ENCODE measurements around the gene OR5B12.
"Not testable (repeated sequence)": the region's sequence is repeated elsewhere in the genome, so short reads cannot be mapped to it uniquely, and the experiment has no call there.

Gene OR5B12

DNA sequence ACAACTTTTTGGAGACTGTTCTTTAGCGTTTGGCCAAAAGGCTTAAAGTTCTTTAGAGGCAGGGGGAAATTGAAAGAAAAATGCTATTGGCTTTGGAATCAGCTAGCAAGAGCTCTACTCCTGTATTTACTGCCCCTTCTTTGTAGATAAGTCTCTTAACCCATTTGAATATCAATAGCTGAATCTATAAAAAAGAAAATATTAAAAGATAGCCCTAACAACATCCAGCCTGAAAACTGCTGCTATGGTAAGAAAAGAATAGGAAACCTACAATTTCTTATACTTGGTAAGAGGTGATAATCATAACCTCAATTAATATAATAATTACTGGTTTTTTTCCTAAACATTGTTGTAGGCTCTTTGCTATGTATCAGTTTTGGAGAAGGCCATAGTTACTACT, at the start of gene OR5B12:
OR5B12 (minus strand) TSS at position 101 of the 400 bp plus-strand sequence. CDS start 2,085 bp downstream, outside the sequence.
- in situ Hi-C loops (cut with HindIII; ENCODE audit: low sequenced_read_pairs) = no loop called here

GRCh38 chr11:58490827-58491226, 48.8 kb upstream of the OR5B12 start:
- in situ Hi-C loops (cut with HindIII; ENCODE audit: low sequenced_read_pairs) = no loop called here

DNA sequence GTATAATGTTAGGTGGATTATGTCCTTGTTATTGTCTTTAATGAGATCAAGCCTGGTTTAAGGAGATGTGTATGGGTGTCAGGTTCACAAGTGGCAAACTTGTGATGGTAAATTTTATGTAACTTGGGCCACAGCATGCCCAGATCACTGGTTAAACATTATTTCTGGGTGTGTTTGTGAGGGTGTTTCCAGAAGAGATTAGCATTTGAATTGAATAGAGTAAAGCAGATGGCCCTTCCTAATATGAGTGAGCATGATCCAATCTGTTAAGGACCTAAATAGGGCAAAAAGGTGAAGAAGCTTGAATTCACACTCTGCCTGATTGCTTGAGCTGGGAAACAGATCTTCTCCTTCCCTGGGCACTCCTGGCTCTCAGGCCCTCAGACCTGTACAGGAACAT, 45.1 kb upstream of the OR5B12 start:
- in situ Hi-C loops (cut with HindIII; ENCODE audit: low sequenced_read_pairs) = no loop called here

GRCh38 chr11:58485961-58486360, 43.9 kb upstream of the OR5B12 start:
- in situ Hi-C loops (cut with HindIII; ENCODE audit: low sequenced_read_pairs) = no loop called here

DNA sequence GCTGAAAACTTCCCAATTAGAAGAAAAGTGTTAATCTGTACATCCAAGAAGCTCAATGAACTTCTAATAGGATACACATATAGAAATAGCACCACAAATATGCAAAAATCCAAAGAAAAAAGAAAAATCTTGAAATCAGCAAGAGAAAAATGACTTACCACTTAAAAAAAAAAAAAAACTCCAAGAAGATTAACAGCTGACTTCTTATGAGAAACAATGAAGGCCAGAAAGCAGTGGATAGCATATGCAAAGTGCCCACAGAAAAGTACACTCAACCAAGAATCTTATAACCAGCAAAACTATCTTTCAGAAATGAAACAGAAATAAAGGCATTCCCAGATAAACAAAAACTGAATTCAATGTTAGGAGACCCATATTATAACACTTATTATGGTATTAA, 29.9 kb upstream of the OR5B12 start:
- in situ Hi-C loops (cut with HindIII; ENCODE audit: low sequenced_read_pairs) = no loop called here

DNA sequence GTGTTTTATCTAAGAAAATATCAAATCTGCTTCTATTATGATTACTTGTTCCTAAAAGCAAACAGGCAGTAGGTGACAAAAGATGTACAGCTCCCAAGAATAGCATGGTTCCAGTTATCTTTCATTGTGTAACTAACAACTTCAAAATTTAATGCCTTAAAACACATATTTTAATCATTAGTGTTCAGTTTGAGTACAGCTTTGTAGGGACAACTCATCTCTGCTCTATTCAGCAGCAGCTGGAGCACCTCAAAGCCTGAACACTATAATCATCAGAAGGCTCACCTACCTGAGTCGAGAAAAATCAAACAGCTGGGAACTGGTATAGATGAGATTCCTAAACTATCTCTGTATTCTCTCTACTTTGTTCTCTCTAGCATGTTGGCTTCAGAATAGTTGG, 24.3 kb upstream of the OR5B12 start:
- in situ Hi-C loops (cut with HindIII; ENCODE audit: low sequenced_read_pairs) = no loop called here

DNA sequence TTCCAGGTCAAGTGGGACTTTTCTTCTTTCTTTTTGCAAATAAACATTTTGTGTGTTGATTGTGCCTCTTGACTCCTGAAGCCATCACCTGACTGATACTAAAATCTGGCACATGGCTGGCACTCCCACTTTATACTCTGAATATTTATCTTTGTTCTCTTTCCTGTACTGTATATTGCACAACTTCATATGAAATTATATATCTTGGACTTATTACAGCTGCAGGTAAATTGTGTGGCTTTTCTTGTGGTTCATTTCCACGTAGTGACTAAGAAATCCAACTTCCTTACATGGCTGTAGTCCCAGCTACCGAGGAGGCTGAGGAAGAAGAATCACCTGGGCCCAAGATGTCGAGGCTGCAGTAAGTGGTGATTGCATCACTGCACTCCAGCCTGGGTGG, 23.7 kb upstream of the OR5B12 start:
- in situ Hi-C loops (cut with HindIII; ENCODE audit: low sequenced_read_pairs) = no loop called here

GRCh38 chr11:58451585-58451984, 9.5 kb upstream of the OR5B12 start:
- in situ Hi-C loops (cut with HindIII; ENCODE audit: low sequenced_read_pairs) = no loop called here

- in situ Hi-C loops (cut with HindIII; ENCODE audit: low sequenced_read_pairs) = no loop called here
Measured at GRCh38 chr11:58446294-58446693, 4.3 kb upstream of the OR5B12 start.

DNA sequence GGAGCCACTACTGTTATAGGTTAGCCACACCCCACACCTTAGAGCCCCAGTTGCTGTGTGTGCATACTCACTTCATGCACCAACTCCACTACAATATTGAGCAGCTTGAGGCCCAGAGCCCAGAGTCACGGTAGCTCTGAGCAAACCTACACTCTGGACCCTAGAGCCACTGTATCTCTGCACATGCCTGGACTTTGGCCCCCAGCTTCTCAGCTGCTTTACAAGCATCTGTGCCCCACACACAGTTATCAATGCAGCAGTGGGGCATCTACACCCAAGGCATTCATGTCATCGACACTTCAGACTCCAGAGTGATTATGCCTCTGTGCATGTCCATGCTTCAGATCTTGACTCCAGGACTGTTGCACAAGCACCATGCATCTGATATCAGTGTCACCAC, 2.3 kb upstream of the OR5B12 start:
- in situ Hi-C loops (cut with HindIII; ENCODE audit: low sequenced_read_pairs) = no loop called here

GRCh38 chr11:58438486-58438885, 3.5 kb downstream of the OR5B12 start:
- in situ Hi-C loops (cut with HindIII; ENCODE audit: low sequenced_read_pairs) = no loop called here

- in situ Hi-C loops (cut with HindIII; ENCODE audit: low sequenced_read_pairs) = no loop called here
Measured at GRCh38 chr11:58434217-58434616, 7.8 kb downstream of the OR5B12 start.

DNA sequence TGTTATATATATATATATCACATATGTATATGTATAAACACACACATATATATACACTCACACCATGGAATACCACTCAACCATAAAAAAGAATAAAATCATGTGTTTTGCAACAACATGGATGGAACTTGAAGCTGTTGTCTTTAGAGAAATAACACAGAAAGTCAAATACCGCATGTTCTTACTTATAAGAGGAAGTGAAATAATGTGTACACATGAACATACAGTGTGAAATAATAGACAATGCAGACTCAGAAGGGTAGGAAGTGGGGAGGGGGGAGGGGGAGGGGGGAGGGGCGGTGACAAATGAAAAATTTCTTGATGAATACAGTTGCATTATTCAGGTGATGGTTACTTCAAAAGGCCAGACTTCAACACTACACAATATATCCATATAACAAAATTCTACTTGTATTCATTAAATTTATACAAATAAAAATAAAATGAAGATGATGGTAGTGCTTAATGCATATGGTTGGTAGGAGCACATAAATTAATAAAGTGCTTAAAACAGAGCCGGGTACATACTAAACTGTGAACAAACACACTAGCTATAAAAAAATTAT, 8.3 kb downstream of the OR5B12 start:
- in situ Hi-C loops (cut with HindIII; ENCODE audit: low sequenced_read_pairs) = no loop called here

DNA sequence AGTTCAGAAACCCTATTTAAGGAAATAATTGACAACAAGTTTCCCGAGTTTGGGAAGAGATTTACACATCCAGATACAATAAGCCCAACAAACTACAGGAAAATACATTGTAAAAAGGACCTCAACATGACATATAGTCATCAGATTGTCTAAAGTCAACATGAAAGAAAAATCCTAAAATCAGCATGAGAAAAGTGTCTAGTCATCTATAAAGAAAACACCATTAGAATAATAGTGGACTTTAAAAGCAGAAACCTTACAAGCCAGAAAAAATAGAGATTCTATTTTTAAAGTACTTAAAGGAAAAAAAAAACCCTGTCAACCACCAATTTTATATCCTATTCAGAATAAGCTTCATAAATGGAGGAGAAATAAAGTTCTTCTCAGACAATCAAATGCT, 12.8 kb downstream of the OR5B12 start:
- in situ Hi-C loops (cut with HindIII; ENCODE audit: low sequenced_read_pairs) = no loop called here

DNA sequence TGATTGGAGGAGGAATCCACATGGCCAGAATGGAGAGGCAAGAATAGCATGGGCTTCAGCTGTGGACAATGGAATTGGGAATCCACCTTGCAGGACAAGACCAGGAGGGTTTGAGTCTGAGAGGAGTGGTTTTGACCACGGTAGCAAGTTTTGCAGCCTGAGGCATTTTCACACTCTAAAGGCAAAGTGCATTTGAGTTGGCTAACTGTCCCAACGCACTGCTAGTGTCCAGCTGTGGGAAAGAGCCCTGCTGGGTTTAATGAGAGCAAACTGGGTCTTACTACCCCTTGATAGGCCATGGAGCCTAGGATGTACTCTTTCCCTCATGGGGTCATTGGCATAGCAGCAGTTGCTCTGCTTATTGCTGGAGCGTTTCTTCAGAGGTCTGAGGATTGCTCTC, 14.0 kb downstream of the OR5B12 start, which contains the start of gene OR5B2:
OR5B2 (minus strand) TSS at position 101 of the 400 bp plus-strand sequence. CDS start 4,860 bp downstream, outside the sequence.
- in situ Hi-C loops (cut with HindIII; ENCODE audit: low sequenced_read_pairs) = no loop called here

GRCh38 chr11:58406774-58407173, 35.3 kb downstream of the OR5B12 start, which contains the start of gene OR5B3:
OR5B3 (minus strand) TSS chr11:58406874; CDS start chr11:58403409, 3,465 bp downstream.
- in situ Hi-C loops (cut with HindIII; ENCODE audit: low sequenced_read_pairs) = no loop called here

- in situ Hi-C loops (cut with HindIII; ENCODE audit: low sequenced_read_pairs) = not testable (repeated sequence)
Measured at GRCh38 chr11:58399622-58400021, 42.4 kb downstream of the OR5B12 start.

- in situ Hi-C loops (cut with HindIII; ENCODE audit: low sequenced_read_pairs) = no loop called here
Measured at GRCh38 chr11:58395581-58395980, 46.5 kb downstream of the OR5B12 start.

DNA sequence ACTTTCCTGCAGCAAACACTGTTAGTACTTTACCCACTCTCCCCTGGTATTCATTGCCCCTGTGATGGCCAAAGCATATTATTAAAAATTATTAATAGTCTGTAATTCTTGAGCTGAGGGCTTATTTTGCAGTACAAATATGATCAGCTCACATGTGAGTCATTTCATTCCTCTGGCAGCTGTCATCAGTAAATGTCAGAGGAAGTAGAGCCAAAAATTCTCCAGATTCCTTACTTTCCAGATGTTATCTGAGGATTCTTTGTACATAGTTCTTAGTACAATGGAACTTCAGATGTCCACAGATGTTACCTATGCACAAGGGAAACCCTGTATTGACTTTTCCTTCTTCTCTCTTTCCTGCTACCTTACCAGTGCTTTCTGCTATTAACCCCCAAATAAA, 47.8 kb downstream of the OR5B12 start:
- in situ Hi-C loops (cut with HindIII; ENCODE audit: low sequenced_read_pairs) = no loop called here

GRCh38 chr11:58392746-58393145, 49.3 kb downstream of the OR5B12 start:
- in situ Hi-C loops (cut with HindIII; ENCODE audit: low sequenced_read_pairs) = no loop called here

DNA sequence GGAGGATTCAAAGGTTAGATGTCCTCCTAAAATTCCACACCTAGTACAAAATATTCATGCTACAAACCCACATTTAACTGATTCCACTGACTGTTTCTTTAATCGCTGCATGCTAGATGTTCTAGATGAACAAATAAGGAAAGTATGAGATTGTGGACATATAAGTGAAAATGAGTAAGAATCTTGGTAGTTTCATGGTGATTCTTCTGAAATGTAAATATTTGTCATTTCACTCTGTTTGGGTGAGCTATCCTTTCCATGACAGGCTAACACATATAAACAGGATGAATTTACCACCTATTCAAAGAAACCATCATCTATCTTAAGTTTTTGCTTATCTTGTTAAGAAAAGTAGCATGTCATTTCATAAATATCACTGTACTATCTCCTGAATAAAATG, 50.2 kb downstream of the OR5B12 start:
- in situ Hi-C loops (cut with HindIII; ENCODE audit: low sequenced_read_pairs) = no loop called here

GRCh38 chr11:58390551-58391063, 51.4 kb downstream of the OR5B12 start:
- in situ Hi-C loops (cut with HindIII; ENCODE audit: low sequenced_read_pairs) = no loop called here

Data from endothelial cell of hepatic sinusoid (primary cell).